ENCODE measurements around the gene R3HDM1.
"Not testable (repeated sequence)": the region's sequence is repeated elsewhere in the genome, so short reads cannot be mapped to it uniquely, and the experiment has no call there.

Gene R3HDM1

DNA sequence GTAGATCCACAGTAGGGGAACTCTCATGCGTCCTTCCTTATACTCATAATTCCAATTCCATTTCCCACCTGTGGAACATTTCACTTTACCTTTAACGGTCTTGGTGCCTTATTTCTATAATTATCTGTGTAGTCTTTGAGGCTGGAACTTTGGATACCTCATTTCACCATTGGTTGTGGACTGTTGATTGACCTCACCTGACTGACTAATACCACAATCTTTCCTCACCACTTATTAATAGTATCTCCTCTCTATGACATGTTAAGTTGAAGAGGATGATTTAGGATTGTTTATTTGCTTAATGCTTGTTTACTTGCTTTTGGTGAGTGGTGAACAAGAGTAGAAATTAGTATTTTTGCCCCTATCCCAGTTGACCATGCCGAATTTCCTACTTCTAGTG lies 50.0 kb downstream of the R3HDM1 start:
- no peak for DNase-seq

DNA sequence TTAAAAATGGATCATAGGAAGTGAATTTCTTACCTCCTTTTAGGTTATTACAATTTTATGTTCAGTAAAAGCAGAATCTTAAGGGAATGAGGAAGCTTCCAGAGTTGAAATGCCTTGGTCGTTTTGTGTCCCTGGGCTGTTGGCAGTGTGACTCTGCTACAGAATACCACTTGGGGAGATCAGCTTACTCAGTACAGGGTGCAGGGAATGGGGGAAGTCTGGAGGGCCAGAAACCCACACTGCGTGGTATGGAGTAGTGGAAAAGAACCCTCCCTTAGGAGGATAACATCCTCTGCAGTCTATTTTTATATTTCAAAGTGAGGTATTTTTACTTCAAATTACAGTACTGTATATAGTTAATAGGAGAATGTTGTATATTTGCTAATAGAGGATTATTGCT lies 51.1 kb downstream of the R3HDM1 start:
- no peak for DNase-seq

DNA sequence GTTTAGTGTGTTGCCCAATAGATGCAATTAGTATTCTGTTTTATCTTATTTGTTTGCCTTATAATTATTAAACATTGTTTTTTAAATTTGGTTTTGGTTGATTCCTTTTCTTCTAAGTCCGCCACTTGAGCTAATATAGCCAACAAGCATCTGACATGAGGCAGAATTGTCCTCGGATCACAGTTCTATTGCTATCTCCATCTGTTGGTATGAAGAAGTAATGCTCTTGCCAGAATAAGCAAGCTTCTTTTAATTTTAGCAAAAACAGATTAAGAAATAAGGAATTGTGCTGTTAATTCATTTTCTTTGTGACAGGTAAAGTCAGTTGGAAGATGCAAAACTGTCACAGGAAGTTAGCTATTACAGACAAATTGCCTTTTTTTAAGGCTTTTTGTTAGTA lies 54.3 kb downstream of the R3HDM1 start:
- no peak for DNase-seq

DNA sequence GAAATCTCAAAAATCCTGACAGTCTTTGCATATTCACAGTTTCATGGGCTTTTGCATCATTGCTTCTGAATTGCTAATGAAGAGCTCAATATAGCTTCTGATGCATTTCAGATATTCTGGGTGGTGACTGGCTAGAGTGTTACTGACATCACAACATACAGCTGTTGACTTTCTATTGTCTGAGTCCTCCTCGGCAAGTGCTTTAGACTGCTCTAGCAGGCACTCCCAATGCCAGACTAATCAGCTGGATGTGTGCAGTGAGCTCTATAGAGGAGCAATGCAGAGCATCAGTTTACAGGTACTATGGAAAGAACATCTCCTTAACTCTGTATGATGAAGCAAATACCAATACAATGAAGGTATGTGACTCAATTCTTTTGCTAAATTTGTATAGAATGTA lies 54.9 kb downstream of the R3HDM1 start:
- no peak for DNase-seq

DNA sequence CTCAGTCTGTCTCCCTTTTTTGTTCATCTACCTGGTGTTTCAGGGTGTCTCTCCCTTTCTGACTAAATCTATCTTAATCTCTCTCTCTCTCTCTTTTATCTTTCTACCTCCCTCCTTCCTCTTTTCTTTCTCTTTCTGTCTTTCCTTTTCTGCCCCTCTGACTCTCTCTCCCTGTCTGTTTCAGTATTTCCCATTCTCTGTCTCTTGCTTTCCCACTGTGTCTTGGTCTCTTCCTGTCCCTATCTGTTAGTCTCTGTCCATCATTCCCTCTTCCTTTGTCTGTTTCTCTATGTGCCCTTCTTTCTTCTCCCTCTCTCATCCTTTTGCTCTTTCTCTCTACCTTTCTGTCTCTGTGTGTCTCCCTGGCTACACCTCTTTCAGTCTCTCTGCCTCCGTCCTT lies 56.7 kb downstream of the R3HDM1 start:
- no peak for DNase-seq

DNA sequence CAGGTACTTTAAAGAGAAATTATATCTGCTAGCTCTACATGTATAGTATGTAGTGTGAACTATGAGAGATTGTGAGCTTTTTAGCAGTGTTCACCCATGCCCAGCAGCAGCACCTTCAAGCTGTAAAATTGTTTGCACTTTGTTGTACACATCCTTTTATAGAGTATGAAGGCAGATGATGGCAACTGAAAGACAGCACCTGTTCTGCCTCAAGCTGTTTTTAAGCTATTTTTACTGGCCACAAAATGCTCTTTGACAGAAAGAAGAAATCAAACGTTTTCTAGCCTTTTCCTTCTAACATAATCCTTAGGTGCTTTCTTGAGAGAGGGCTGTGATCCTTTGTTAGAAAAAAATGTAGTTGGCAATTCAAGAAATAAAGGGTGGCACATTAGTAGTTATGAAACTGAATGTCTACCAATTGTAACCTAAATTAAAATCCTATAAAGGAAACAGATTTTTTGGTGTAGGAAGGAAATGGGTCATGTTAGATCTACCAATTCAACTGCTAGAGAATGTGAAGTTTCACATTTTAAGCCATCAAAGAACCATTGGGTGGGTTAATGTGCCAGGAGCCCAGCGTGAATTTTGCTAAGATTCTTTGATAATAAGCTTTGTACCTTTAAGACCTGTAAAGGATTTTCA lies 59.5 kb downstream of the R3HDM1 start:
- no peak for DNase-seq

DNA sequence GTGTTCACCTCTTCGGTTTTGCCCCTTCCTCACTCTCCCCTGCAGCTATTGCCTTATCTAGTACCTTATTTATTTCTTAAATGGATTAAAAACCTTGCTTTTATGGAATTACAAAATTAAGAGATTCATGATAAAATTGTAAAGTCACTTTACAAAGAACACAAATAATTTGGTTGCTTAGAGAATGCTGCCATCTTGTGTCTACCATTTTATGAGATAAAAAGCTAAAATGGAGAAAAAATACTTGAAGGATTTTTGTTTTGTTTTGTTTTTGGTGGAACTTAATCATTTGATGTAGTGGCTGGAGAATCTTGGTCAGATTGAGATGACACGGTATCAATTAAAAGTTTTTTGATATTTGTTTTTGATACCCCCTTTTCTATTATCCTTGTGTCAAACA lies 69.6 kb downstream of the R3HDM1 start:
- DNase-seq: no peak

DNA sequence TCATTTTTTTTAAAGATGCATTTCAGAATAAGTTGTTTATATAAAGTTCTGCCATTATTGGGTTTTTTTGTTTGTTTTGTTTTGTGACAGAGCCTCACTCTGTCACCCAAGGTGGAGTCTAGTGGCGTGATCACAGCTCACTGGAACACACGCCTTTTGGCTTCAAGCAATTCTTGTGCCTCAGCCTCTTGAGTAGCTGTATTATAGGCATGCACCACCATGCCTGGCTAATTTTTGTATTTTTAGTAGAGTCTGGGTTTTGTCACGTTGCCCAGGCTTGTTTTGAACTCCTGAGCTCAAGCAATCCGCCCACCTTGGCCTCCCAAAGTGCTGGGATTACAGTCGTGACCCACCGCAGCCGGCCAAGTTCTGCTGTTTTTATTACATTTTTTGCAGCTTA lies 72.3 kb downstream of the R3HDM1 start:
- DNase-seq: no peak

DNA sequence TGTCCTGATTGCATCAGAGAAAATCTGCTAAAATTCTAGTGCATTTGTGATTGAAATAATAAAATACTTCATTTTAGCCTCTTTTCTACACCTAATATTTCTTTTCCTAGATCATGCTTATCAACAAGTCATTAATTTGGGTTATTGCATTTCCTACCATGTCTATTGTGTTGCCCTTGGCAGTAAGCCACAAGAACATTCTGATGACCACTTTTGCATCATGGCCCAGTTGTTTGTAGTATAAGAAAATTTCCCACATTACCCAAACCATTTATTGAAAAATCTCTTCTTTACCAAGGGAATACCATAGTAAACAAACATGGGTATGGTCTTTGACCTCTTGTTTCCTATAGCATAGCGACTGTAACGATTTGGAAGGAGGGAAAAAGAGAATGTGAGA lies 76.3 kb downstream of the R3HDM1 start:
- no peak for DNase-seq

DNA sequence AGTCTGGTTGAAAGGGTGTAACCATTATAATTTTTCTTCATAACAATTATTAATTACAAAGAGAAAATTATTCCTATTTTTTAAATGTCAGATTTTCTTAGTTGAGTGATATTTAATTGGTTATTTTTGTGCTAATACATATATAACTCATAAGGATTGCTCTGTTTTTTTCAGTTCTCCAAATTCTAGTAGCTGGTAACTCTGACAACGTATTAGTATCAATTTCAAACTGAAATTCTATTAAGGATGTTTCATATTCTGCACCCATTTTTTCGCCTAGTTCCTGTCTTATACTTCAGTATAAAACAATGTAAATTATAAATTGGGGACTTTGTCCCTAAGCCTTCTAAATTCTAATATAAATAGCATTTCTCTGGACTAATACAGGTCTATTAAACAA lies 81.0 kb downstream of the R3HDM1 start:
- DNase-seq: no peak

DNA sequence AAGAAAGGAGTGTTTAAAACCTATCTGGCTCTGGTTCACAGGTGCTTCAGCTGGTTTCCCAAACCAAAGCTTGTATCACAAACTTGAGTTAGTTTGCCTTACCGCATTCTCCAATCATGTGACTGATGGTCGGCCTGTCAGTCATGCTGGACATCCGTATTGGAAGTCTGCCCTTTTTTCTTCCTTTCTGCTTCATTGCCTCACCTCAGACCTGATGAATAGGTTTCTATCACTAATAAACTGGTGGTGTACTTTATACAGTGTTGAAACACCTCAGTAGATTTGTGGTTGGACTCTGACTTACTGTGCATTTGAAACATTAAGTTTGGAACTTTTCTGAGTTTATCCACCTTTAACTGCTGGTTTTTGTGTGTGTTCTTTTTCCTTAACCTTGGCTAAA lies 84.1 kb downstream of the R3HDM1 start:
- DNase-seq: no peak

DNA sequence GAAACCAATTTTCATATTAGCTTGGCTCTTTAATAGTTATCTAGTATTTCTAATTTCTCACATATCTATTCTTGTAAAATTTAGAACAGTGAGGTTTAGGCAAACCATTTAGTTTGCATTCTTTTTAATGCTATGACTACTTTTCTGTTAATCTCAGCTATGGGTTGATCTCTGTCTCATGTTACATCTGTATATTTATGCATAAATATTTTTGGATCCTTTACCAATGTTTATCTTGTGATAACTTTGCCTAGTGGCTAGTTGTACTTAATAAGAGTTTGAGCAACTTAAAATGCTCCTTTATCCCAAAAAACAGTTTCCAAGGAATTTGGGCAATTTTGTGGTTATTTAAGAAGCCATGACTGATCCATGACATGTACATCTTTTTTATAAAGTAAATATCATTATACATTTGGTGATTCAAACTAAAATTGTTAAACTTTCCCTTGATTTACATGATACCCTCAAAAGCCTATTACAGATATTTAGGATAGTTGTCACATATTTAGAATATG lies 86.3 kb downstream of the R3HDM1 start:
- no peak for DNase-seq

DNA sequence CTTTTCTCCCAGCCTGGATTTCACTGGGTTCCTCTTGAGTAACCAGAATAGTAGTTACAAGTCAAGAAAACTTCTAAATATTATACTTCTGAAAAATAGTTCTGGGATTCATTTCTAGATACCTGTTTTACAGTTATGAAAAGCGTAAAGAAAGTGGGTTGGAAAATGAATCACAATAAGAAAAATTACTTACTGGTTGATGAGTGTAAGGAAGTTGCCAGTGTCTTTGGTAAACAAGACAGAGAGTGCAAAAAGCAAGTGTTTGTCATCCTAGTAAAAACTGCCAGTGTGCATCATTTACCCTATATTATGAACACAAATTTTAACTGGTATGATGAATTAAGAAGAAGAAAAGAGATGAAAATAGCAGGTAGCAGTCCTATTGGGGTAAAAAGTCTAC lies 88.9 kb downstream of the R3HDM1 start:
- DNase-seq: no peak

DNA sequence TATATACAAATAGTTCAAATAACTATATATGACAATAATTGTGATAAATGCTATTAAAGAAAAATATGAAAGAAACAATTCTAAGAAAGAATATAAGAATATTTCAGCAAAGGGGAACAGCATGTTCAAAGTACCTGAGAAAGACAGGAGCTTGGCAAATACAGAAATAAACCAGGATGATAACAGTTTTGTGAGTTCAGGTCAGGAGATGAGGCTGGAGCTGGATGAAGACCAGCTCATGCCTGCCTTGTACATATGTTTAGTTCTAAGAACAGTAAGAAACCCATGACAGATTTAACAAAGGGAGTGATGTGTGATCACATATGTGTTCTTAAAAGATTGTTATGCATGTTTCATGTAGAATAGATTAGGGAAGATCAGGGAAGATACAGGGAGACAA lies 98.2 kb downstream of the R3HDM1 start:
- no peak for DNase-seq

DNA sequence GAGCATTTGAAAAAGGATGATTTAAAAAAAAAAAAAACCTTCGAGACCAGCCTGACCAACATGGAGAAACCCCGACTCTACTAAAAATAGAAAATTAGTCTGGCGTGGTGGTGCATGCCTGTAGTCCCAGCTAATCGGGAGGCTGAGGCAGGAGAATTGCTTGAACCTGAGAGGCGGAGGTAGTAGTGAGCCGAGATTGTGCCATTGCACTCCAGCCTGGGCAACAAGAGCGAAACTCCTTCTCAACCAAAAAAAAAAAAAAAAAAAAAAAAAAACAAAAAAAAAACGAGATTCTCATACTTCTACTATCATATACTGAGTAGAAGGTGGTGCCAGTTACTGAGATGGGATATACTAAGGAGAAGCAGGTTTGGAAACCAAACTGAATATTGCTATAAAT lies 98.8 kb downstream of the R3HDM1 start:
- not testable (repeated sequence) for DNase-seq

DNA sequence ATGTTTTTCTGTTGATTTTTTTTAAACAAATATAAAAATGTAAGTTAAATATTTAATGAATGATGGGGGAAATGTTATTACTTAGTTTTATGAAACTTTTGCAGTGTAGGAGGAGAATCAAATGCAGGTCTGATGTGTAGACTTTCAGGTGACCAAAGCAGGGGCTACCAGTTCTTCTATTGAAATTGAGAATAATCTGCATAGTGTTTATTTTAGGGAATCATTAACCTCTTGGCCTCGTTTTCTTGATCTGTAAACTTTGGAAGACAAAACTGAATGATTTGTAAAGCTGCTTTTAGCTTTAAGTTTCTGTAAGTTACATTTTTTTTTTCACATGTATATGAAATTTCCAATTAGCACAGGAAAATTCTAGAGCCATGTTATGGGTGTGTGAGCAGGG lies 99.2 kb downstream of the R3HDM1 start:
- no peak for DNase-seq

DNA sequence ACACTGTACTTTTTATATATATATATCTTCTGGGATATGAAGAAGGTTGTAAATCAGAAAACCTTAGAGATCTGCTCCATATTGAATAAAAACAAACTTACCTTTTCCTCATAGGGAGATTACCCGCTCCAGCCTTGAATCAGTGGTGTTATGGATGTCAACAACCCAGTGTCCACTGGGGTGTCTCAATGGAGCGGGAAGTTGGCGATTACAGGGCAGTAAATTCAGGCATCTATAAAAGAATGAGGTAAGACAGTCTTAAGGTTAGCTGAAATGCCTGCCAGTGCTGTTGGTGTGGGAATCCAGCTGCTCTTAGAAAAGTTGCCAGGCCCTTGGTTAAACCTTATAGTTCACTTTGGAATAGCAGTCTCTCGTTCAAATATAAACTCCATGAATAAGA lies 102.3 kb downstream of the R3HDM1 start:
- DNase-seq: no peak

DNA sequence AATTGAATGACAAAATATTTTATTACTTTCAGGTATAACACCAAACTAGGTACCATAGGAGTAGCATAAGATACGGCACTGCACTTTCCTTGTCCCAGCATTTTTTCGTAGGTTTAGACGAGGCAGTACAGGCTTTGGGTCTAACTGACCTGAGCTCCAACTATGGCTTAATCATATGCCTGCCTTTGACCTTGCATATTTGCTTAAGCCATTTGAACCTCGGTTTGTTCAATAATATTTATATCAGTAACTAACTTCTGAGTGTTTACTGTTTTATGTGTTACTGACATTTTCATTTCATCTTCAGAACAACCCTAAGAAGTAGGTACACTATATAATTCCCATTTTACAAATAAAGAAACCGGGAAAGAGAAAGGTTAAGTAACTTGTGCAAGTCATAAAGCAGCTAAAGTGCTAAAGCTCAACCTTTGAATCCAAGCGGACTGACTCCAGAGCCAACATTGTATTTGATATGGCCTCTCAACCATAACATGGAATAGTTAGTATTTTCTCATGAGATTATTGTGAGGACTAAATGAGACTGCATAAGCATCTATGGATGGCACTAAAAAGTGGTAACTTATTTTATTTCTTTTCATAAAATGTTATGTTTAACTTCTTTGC lies 104.0 kb downstream of the R3HDM1 start:
- DNase-seq: no peak

DNA sequence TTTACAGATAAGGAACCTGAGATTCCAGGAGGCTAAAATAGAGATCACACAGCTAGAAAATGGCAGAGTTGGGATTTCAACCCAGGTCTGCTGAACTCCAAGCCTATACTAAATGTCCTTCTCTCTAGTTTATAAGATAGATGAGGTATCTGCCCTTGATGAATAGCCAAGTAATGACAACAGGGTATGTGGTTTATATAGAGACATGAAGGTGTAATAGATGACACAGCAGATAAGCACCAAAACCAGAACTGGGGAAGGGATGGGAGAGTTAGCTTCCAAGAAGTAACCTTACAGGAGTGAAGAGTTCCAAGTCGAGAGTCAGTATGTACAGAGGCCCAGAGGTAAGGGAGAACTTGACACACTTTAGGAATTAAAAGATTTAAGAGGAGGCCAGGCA lies 105.7 kb downstream of the R3HDM1 start:
- DNase-seq: no peak

DNA sequence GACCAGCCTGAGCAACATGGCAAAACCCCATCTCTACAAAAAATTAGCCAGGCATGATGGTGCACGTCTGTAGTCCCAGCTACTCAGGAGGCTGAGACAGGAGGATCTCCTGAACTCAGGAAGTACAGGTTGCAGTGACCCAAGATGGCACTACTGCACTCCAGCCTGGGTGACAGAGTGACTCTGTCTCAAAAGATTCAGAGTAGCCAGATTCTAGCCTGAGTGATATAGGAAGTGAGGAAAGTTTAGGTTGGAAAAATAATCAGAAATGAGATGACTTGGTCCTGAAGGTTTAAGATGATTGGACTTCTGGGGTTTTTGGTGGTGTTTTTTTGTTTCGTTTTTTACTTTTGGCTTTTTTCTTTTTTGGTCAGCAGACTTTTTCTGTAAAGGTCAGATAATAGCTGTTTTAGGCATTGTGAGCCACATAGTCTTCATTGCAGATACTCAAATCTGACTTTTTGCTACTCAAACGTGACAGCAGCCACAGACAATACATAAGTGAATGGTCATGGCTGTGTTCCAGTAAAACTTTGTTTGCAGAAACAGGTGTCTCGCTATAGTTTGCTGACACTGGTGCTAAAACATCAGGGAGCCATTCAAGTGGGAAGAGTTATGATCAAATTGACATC lies 106.3 kb downstream of the R3HDM1 start:
- DNase-seq: no peak

DNA sequence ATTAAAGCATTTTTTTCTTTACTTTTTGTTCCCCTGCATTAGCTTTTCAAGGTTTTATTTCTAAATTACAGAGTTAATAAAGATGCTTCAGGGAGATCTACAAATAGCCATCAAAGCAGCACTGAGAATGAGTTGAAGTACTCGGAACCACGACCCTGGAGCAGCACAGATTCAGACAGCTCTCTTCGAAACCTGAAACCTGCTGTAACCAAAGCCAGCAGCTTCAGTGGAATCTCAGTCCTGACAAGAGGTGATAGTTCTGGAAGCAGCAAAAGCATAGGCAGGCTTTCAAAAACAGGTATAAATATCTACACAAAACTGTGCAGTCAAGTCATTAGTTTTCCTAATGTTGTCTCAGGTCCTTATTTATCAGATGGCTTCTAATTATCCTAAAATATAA lies 107.5 kb downstream of the R3HDM1 start:
- DNase-seq: no peak

DNA sequence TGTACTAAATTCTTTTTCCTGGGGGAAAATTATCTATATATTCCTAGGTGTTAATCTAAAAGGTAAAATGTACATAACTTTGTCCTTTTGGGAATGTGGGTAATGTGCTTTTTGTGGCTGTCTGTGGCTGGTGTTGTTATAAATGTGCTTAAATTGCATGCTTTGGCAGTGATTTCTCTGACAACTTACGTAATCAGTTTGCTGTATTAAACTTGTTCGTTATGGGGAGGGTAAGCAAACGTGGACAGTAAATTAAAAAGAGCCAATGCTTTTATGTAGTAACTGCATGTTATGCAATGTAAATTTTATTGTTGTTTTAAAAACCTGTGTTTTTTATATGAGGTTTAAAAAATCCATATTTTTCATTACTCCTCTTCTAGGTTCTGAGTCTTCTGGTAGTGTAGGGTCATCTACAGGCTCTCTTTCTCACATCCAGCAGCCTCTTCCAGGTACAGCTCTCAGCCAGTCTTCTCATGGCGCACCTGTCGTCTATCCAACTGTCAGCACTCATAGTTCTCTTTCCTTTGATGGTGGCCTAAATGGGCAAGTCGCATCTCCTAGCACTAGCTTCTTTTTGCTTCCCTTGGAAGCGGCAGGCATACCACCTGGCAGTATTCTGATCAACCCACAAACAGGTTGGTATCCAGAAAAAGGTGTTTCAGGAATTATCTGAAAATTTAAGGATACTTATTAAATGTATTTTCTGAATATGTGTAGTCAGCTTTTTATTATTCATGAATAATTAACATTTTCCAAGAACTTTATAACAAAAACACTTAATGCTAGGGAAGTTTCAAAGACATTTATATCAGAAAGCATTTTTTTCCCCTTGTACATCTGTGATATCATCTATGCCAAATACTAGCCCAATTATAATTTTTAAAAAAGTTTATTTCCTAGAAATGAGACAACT lies 110.1 kb downstream of the R3HDM1 start:
- DNase-seq: no peak

DNA sequence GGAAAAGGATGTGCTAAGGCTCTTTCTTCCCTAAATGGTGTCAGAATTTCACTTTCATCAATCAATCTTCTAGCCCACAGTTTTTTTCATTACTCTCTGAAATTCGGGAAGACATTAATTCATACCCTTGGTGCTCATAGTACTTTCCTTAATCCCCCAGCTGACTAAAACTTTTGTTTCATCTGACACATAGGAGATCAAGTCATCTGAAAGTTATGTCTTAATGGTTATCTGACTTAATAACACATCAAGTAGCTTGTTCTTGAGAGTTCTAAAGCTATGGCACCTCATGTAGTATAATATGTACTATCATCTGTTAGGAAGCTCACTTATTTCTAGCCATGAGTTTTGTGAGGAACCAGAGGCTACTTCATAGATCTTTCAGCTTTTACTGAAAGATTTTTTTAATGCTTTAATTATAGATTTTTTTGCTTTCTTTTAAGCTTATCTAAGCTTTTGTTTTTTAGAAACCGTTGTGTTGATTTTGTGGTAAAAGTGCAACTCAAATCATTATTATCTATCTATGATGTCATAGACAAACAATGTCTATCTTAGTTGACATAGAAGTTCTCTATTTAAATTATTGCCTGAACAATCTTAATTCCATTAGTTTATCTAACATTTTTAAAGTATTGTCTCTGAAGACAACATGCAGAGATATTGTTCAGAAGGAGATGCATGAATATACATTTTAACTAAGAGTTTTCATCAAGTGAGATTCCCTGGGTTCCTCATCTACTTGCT lies 116.7 kb downstream of the R3HDM1 start:
- DNase-seq: no peak

Measured in SHP77 treated with DMSO at 0.1 percent for 48 hours (cell line).